Measurements from ENCODE around the gene UVRAG. TPM values are rescaled to one million over a fixed set of nuclear protein-coding genes. Genes with fewer than 3 reads are reported as not detected.

Gene UVRAG
- total and polyA plus RNA-seq, 9 donors: 10.1 to 26.7 (median 19.2) TPM

DNA sequence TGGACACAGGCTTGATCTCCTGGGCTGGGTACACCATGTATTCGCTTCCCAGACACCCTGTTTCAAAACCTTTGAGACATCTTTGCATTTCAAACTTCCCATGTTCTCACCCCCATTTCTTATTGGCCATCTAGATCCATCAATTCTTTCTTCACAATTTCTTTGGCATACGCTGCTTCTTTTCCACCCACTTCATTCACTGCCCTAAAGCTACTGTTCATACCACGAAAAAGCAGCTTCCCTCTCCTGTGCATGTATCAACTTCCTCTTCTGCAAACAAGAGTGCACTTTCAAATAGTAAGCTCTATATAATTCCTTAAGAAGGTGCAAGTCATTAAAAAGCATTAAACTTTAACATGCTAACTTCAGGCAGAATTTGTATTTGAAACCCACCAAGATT, 21.4 kb downstream of the UVRAG start:
- Histone ChIP-seq H3K9me3 (no peaks in the 10 kb centered on the region), H3K4me1 (ENCODE audit: insufficient read depth) (peaks cover 6% of the 10 kb centered on the region), H3K36me3 (no peaks in the 10 kb centered on the region), H3K27me3 (no peaks in the 10 kb centered on the region), H3K4me3 (no peak overlapping the region), H3K27ac (no peak overlapping the region)
- WGBS, 3 donors: 92 to 96% (median 96%) methylated on average over 3 of the region's 3 CpGs
- TF ChIP-seq, protein P1, sequence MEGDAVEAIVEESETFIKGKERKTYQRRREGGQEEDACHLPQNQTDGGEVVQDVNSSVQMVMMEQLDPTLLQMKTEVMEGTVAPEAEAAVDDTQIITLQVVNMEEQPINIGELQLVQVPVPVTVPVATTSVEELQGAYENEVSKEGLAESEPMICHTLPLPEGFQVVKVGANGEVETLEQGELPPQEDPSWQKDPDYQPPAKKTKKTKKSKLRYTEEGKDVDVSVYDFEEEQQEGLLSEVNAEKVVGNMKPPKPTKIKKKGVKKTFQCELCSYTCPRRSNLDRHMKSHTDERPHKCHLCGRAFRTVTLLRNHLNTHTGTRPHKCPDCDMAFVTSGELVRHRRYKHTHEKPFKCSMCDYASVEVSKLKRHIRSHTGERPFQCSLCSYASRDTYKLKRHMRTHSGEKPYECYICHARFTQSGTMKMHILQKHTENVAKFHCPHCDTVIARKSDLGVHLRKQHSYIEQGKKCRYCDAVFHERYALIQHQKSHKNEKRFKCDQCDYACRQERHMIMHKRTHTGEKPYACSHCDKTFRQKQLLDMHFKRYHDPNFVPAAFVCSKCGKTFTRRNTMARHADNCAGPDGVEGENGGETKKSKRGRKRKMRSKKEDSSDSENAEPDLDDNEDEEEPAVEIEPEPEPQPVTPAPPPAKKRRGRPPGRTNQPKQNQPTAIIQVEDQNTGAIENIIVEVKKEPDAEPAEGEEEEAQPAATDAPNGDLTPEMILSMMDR (IDR thresholded peaks at IDR 0.05): no peak
- no peak for TF ChIP-seq POLR2A (IDR thresholded peaks at IDR 0.05)
- TF ChIP-seq EP300 (IDR thresholded peaks at IDR 0.05): no peak
- no peak for DNase-seq
- intact Hi-C loops (cut with DNase I): no loop called here

DNA sequence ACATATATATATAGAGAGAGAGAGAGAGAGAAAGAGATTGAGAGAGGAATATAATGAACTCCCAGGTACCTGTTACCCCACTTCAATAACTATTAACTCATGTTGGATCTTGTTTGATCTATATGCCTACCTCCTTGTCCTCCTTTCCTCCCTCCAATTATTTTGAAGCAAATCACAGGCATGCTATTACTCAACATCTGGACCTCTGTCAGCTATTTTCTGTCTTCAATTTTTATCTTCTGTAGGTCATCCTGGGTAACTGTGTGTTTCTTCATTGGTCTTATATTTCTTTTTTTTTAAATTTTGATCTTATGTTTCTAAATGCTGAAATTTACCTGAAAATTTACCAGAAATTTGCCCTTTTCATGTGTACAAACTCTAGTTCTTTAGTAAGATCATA, 24.8 kb downstream of the UVRAG start:
- Histone ChIP-seq H3K27ac (no peak overlapping the region), H3K4me3 (no peak overlapping the region), H3K9me3 (no peaks in the 10 kb centered on the region), H3K27me3 (no peaks in the 10 kb centered on the region), H3K36me3 (no peaks in the 10 kb centered on the region), H3K4me1 (ENCODE audit: insufficient read depth) (peaks cover 2% of the 10 kb centered on the region)
- intact Hi-C loops (cut with DNase I): no loop called here
- TF ChIP-seq, protein P1 (IDR thresholded peaks at IDR 0.05): no peak
- no peak for TF ChIP-seq POLR2A (IDR thresholded peaks at IDR 0.05)
- no peak for TF ChIP-seq EP300 (IDR thresholded peaks at IDR 0.05)
- DNase-seq: no peak

DNA sequence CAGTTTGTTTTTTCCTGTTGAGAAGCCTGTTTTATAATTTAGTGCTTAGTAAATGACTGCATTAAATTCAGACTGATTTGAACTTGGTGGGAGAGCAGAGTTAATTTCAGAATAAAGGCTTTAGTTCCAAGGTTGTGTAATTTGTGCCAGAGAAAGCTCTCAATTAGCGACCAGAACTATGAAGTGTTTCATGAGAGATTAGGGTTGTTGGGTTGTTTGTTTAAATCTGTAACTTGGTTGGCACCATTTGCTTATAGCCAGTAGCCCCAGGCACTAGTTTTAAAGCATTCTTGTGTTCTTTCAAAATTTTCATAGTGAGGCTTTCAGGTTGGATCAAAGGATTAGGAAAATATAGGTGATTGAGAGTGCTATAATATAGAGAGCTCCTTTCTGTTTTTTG, 25.5 kb downstream of the UVRAG start:
- H3K36me3 ChIP-seq: no peaks in the 10 kb centered on the region
- intact Hi-C loops (cut with DNase I): no loop called here
- H3K27me3 ChIP-seq: no peaks in the 10 kb centered on the region
- no peak for TF ChIP-seq EP300 (IDR thresholded peaks at IDR 0.05)
- TF ChIP-seq POLR2A (IDR thresholded peaks at IDR 0.05): no peak
- no peak for DNase-seq
- no peak overlapping the region for H3K27ac ChIP-seq
- no peak overlapping the region for H3K4me3 ChIP-seq
- 60 to 73% (median 65%) methylated on average over 1 of the region's 1 CpG for WGBS, 3 donors
- H3K9me3 ChIP-seq: no peaks in the 10 kb centered on the region
- H3K4me1 ChIP-seq (ENCODE audit: insufficient read depth): peaks cover 2% of the 10 kb centered on the region

DNA sequence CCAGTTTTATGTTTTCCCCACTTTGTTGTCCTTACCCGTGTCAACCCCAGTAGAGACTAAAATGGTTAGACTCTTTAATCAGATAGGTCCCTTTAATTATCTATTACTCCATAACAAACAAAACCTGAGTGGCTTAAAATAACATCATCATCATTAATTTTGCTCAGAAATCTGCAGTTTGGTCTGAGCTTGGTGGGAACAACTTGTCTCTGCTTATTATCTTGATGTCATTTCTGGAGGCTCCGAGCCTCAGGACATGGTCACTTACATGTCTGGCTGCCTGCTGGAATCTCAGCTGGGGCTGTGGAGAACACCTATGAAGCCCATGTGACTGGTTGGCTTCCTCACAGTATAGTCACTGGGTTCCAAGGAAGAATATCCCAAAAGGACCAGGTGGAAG, 26.7 kb downstream of the UVRAG start:
- Histone ChIP-seq H3K27me3 (no peaks in the 10 kb centered on the region), H3K9me3 (no peaks in the 10 kb centered on the region), H3K27ac (no peak overlapping the region), H3K4me3 (no peak overlapping the region), H3K36me3 (no peaks in the 10 kb centered on the region), H3K4me1 (ENCODE audit: insufficient read depth) (peaks cover 2% of the 10 kb centered on the region)
- DNase-seq: no peak
- intact Hi-C loops (cut with DNase I): no loop called here
- TF ChIP-seq, protein P1 (IDR thresholded peaks at IDR 0.05): no peak
- no peak for TF ChIP-seq EP300 (IDR thresholded peaks at IDR 0.05)
- no peak for TF ChIP-seq POLR2A (IDR thresholded peaks at IDR 0.05)
- 95 to 97% (median 96%) methylated on average over 2 of the region's 2 CpGs for WGBS, 3 donors

DNA sequence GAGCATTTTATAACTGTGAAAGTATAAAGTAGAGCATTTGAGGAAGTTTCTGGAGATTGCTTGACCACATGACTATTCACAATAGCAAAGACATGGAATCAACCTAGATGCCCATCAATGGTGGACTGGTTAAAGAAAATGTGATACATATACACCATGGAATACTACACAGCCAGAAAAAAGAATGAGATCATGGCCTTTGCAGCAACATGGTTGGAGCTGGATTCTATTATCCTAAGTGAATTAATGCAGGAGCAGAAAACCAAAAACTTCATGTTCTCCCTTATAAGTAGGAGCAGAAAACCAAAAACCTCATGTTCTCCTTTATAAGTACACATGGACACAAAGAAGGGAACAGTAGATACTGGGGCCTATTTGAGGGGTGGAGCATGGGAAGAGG, 30.3 kb downstream of the UVRAG start:
- H3K4me3 ChIP-seq: no peak overlapping the region
- H3K27me3 ChIP-seq: no peaks in the 10 kb centered on the region
- peaks cover 3% of the 10 kb centered on the region for H3K4me1 ChIP-seq (ENCODE audit: insufficient read depth)
- H3K27ac ChIP-seq: no peak overlapping the region
- no peaks in the 10 kb centered on the region for H3K9me3 ChIP-seq
- H3K36me3 ChIP-seq: no peaks in the 10 kb centered on the region
- TF ChIP-seq EP300 (IDR thresholded peaks at IDR 0.05): no peak
- no peak for TF ChIP-seq POLR2A (IDR thresholded peaks at IDR 0.05)
- TF ChIP-seq, protein P1 (IDR thresholded peaks at IDR 0.05): no peak
- intact Hi-C loops (cut with DNase I): no loop called here
- no peak for DNase-seq

Measured in ovary (tissue), 9 donors.